GM12874 (cell line): Measurements from ENCODE around the gene AGFG1.

ENCODE experiments used
- TF ChIP-seq, protein P1 (sequence below): IDR thresholded peaks from 2 replicates; pipeline ENCODE4 v1.5.1; 2011; ENCODE audit warnings: low read depth, mild to moderate bottlenecking, control low read depth, low read length, moderate library complexity; ENCODE audit not compliant: insufficient read depth

AGFG1 gene

DNA sequence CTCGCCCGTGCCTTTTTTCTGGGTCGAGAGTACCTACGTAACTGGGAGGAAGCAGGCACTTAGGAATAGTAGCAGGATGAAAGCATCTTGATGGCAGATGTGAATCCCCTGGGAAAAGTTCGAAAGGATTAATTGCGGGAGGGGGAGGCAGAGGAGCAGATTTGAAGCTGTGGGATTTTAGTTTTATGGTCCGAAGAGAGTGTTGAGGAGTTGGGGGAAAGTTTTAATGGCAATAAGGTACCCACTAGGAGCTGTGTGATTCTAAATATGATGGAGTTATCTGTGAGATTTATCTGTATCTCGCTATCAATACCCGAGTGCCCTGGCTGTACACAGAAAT is 1.1 kb downstream of the AGFG1 start:
- TF ChIP-seq, protein P1, sequence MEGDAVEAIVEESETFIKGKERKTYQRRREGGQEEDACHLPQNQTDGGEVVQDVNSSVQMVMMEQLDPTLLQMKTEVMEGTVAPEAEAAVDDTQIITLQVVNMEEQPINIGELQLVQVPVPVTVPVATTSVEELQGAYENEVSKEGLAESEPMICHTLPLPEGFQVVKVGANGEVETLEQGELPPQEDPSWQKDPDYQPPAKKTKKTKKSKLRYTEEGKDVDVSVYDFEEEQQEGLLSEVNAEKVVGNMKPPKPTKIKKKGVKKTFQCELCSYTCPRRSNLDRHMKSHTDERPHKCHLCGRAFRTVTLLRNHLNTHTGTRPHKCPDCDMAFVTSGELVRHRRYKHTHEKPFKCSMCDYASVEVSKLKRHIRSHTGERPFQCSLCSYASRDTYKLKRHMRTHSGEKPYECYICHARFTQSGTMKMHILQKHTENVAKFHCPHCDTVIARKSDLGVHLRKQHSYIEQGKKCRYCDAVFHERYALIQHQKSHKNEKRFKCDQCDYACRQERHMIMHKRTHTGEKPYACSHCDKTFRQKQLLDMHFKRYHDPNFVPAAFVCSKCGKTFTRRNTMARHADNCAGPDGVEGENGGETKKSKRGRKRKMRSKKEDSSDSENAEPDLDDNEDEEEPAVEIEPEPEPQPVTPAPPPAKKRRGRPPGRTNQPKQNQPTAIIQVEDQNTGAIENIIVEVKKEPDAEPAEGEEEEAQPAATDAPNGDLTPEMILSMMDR = no peak

GRCh38 chr2:227473806-227474205 is 1.9 kb downstream of the AGFG1 start:
- TF ChIP-seq, protein P1 = no peak

DNA sequence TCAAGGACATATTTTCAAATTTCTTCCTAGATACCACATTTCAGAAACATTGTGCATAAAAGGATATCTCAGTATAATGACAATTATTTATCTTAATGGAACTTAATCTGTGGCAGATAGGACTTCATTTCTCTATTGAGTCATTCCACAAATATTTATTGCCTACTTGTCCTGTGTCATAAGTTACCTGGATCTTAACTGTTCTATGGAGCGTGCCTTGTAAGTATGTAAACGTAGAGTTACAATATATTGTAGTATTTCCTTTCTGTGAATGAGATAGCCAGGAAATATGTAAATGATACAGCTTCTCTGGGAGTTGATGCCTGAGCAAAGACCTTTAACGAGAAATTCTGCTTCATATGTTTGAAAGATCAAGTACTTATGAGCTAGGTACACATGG is 2.5 kb downstream of the AGFG1 start:
- TF ChIP-seq, protein P1 = no peak

DNA sequence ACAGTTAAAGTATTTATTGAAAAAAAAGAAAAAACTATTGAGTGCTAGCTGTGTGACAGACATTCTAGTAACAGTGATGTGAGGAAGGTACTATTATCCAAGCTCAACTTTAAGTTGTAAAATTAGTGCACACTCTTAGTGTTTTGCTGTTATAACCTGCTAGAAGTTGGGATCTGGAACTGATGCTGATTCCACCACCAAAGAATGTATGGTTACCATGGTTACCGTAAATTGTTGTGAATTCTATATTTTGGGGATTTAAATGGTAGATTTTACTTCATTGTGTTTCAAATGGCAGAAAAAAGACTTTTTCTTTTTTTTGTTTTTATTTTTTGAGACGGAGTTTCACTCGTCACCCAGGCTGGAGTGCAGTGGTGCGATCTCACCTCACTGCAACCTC is 5.3 kb downstream of the AGFG1 start:
- TF ChIP-seq, protein P1 = no peak

GRCh38 chr2:227479865-227480475 is 8.0 kb downstream of the AGFG1 start:
- TF ChIP-seq, protein P1 = no peak

GRCh38 chr2:227480528-227480927 is 8.6 kb downstream of the AGFG1 start:
- TF ChIP-seq, protein P1 = no peak

DNA sequence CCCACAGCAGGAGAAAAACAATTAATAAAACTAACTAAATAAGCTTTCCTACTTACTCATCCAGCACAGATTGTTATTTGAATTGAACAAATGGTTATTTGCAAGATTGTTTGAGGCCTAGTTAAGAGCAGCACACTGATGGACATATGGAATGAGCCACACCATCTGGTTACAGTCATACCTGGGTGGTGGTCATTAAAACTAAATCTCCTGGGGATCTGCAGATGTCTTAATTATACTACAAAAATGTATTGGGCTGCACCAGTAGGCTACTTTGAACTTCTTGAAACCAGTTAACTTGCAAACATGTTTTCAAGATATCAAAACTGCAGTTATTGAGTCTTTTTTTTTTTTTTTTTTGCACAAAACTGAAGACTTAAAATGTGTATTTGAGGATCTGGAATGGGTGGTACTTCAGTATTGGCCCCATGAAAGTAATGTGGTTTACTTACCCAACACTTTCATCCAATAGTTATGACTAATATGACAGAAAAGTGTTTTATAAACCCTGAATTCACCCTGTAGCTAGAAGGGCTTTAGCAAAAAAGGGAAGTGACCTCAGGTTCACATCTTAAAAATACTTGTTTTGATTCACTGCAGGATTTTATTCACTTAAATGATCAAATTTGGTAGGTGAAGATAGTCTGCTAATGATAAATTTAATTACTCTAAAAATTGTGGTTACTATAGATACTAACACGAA is 10.8 kb downstream of the AGFG1 start:
- TF ChIP-seq, protein P1 = no peak
